GM19043 (cell line): ENCODE data around the gene CFDP1.

Experiments used
- ATAC-seq: cut with Tn5 transposase; IDR thresholded peaks from one replicate; pipeline ENCODE4 v1.9.1; 2021; ENCODE audit warnings: low read depth; ENCODE audit not compliant: unreplicated experiment

CFDP1 gene

DNA sequence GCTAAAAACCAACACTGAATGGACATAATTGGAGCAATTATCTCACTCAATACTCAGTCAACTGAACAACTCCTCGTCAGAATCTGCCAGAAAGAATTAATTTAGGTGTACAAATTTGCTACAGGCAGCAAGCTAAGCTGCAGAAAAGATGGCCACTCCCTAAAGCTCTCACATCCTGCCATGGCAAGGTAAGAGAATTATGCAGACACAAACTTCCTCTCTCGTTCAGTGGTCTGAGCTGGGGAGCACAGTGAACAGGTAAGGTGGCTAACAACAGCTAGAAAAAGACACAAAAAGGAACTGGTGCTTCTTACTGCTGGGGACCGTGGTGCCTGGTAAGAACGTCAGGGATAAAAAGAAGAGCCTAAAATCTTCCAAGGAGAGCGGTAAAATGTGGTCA lies 107.0 kb downstream of the CFDP1 start:
- no peak for ATAC-seq

DNA sequence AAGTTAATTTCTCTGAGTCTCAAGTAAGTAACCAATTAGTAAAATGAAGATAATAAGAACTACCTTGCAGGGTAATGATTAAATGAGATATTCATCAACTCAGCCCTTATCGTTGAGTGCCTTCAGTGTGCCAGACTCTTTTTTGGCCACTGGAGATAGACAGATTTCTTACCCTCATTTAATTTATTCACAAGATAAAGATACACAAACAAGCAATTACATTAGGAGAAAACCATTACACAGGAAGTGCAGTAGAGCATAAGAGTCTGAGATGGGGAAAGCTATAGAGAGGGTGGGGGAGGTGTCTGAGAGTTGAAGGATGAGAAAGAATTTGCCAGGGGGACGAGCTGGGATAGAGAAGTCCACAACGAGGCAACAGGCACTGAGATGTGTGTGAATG lies 109.4 kb downstream of the CFDP1 start:
- no peak for ATAC-seq

DNA sequence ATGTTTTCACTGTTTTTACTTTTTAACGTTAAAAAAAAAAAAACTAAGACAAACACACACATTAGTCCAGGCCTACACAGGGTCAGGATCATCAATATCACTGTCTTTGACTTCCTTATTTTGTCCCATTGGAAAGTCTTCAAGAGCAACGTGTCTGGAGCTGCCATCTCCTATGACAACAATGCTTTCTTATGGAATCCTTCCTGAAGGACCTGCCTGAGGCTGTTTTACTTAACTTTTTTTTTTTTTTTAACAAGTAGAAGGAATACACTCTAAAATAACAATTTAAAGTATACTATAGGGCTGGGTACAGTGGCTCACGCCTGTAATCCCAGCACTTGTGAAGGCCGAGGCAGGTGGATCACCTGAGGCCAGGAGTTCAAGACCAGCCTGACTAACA lies 110.1 kb downstream of the CFDP1 start:
- ATAC-seq = no peak

DNA sequence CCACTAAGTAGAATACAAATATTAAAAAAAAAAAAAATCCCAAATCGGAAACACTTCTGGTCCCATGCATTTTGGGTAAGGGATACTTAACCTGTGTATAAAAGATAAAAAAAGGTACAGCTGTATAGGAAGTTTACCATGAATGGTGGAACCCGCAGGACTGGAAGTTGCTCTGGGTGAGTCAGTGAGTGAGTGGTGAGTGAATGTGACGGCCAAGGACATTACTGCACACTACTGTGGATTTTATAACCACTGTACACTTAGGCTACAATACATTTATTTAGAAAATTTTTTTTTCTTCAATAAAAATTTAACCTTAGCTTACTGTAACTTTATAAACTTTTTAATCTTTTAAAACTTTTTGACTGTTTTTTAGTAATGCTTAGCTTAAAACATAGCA lies 110.6 kb downstream of the CFDP1 start:
- ATAC-seq = no peak

DNA sequence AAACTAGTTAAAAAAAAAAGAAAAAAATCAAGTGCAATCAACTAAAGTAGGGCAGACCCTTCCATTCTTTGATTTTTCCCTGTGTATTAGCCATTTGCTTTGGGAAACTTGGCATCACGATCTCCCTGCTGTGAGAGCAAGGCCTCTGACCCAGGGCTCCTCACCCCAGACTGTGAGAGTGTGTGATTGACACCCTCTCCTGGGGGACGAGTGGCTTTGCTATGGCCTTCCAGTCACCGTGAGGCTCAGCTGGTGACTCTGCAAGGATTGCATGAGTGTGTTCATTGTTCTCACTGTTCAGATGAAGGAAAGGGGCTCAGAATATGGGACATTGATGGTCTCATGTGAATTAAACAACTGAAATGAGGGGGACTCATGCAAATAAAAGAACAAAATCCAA lies 112.9 kb downstream of the CFDP1 start:
- ATAC-seq = peak; percentile 39

DNA sequence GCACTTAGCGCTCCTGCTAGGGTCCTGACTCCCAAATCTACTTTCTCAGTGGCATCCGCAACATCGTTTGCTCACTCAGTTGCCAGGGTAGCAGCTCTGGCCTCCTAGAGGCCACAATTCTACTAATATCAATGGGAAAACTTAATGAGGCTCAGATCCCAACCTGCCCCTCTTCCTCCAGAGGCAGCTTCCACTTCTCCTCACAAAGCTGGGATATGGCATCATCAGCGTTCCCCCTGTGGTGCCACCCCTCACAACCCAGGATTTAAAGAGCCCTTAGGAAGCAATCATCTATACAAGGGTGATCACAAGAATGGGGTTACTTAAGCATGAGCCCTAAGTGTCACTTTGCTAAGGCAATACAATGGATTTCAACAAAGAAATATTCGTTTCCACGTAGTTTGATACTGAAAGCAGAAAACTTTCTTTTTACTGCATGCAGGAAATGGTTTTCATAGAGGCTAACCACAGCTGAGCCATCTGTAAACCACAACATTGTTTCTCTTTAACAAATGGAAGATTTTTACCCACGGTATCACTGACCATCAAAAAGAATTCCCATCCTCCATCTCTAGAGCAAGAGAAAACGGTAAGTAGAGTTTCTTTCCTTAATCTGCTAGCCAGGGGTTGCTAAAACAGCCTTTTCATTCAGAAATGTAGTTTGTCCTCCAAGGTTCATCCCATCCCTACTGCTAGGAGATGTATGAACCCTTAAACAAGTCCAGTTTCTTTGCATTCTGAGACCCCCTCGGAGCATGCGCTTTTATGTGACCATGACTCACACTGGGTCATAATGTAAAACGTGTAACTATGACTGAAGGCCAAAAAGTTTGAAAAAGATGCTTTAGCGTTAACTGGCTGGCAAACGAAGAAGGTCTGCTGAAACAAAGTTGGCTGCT lies 113.5 kb downstream of the CFDP1 start:
- ATAC-seq = peak; percentile 78

DNA sequence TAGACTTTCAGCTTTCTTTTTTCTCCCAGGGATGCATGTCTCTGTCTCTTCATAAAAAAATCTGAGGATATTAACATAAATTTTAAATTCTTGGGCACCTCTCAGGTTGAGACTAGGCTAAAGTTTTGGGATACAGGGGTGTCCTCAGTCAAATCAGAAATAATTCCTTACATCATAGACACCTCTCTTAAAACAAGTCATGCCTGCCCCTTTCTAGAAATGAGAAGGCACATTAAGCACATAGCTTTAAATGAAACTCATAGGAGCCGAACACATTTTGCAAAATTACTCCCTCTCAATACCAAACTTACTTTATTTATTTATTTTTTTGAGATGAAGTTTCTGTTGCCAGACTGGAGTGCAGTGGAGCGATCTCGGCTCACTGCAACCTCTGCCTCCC lies 114.6 kb downstream of the CFDP1 start:
- ATAC-seq = no peak

DNA sequence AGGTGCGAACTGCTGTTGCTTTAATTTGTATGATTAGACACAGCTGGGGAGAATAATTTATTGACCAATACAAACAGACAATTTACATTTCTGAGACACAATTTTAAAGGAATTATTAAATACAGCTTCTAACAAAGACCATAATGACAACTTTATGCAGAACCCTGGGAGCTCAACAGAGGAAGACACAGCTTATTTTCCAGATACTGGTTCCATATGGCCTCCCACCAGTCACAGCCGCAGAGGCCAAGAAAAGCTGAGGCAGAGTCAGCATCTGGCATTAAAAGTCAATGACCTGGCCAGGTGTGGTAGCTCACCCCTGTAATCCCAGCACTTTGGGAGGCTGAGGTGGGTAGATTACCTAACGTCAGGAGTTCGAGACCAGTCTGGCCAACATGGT lies 115.8 kb downstream of the CFDP1 start:
- no peak for ATAC-seq

DNA sequence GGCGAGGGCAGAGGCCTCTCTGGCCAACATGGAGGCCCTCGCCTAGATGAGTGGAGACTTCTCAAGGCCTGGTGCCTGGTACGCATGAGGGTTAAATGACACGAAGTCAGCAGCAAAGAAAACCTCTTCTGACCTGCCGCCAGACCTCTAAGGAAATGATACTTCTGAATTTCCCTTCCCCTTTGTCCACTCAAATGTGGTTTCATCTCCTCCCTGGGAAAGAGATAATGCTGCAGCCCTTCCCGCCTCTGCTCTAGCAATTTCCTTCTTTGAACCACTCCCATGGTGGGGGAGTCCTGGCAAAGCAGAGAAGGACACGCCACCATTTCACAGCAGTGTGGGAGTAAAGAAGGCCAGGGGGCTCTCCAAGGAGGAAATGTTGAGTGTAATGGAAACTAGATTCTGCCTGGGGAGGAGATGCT lies 116.2 kb downstream of the CFDP1 start:
- no peak for ATAC-seq

DNA sequence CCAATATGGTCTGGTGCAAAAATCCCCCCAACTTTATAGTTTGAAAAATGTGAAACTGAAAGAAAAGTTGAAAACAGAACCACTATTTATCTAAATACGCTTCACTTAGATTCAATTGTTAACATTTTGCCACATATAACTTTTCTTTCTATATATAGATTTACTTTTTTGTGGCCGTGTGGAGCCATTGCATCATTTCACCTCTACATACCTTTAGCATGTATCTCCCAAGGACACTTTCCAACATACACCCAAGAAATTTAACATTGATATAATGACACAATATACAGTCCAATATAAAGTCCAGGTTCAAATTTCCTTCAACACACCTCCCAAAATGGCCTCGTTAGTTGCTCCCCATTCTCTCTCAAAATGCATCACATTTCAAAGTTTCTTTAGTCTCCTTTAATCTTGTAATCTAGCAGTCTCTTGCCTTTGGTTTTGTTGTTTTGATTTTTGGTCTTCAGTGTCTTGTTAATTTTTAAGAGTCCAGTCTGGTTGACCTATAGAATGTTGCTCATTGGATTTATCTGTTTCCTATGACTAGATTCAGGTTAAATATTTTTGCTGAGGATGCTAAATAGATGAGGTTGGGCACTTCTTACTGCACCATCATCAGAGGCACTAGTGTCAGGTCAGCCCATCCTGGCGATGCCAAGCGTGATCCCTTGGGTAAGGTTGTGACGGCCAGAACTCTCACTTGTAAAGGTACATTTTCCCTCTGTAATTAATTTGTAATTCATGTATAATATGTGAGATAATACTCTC lies 117.6 kb downstream of the CFDP1 start:
- no peak for ATAC-seq

DNA sequence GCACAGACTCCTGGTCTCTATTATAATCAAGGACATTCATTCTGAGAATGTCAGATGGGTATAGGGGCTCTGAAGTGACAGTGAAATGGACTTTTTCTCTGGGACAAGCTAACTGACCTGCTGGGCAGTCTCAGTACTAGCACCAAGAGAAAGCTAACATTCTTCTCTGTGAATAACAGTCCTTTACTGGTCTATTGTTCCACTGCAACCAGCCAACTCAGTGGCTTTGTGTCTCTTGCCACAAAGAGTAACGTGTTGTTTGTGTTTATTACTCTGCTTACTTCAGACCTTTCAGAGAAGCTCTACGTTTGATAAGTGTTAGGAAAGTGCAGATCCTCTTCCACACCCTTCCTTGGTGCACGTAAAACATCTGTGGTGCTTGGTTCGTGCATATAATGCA lies 120.4 kb downstream of the CFDP1 start:
- ATAC-seq = no peak

DNA sequence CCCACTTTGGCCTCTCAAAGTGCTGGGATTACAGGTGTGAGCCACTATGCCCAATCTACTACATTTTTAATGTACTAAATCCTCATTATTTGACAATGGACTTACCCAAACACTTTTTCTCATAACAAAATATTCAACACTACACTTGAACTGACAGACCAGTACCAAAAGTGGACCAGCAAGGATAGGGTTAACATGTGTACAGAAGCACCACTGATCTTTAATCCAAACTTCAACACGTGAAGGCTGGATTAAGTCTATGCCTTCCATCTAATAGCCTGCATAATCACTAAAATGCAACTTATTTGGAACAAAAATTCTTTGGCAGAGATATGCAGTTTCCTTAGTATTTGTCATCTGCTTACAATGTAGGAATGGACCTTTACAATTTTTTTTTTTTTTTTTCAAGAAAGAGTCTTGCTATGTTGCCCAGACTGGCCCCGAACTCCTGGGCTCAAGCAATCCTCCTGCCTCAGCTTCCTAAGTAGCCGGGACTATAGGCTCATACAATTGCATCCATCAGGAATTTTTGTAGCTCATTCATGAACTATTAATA lies 121.8 kb downstream of the CFDP1 start:
- no peak for ATAC-seq

DNA sequence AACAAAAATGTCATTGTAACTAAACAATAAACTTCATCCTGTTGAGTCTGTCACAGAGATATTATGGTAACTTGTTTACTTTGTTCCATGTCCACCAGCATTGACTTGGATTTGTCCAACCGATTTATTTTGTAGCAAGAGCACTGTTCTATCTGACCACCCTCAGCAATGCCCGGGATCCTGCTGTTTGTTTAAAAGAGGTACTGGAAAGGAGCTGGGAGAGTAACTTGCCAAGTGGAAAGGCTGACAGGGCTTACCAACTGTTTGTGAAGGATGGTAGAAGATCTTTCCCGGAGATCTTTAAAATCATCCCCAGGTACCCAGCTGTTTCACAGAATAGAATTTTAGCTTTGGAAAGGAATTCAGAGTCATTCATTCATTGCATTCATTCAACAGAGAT lies 122.8 kb downstream of the CFDP1 start:
- ATAC-seq = no peak

DNA sequence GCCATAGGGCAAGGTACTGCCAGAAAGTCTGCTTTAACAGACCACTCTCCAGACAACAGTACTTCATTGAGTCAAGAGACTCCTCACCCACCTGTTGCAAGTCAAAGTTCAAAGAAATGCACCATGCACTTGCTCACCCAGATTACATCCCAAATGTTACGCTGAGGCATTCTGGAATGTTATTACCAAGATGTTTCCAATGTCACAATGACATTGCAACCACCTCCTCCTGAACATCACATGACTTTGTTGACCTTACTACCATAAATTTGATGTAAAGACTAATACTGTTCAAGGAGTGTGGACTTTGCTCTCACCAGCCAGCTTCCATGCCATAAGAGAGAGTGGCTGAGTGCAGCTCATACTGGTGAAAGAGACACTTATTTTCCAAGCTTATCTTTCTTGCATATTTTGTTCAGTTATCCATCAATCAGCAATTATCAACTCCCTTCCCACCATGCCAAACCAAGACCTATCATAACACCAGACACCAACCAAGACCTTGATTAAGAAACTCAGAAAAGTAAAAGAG lies 123.3 kb downstream of the CFDP1 start:
- no peak for ATAC-seq

DNA sequence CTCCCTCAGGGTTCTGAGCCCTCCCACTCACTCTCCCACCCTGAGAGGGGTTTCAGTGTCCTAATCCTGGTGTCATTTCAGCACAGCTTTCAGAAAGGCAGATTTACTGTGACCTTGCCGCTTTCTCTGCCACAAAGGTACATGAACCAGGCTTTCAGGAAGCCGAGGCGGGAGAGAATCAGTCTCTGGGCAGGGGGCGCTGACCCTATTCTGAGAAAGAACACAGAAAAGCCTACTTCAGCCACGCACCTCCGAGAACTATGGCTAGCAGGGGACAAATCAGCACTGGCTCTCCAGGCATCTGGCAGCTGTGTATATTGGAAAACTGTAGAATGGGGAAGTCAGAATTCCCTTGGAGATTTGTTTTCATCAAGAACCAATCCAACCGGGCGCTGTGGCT lies 124.1 kb downstream of the CFDP1 start:
- no peak for ATAC-seq

DNA sequence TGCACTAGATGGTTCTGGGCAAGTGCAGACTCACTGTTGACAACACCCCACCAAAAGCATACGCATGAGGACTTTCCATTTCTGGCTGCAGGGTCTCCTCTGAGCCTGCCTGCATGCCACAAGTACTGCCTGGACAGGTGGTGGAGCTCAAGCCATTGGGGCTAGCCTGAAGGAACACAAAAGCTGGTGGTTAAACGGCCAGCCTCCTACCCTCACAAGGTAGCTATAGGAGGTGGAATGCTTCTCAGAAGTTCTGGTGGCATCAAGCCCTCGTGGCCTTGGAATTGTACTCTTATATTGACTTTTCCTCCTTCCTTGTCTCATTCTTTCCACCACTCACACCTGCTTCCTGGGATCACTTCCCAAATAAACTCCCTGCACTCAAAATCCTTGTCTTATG lies 125.3 kb downstream of the CFDP1 start:
- ATAC-seq = no peak

DNA sequence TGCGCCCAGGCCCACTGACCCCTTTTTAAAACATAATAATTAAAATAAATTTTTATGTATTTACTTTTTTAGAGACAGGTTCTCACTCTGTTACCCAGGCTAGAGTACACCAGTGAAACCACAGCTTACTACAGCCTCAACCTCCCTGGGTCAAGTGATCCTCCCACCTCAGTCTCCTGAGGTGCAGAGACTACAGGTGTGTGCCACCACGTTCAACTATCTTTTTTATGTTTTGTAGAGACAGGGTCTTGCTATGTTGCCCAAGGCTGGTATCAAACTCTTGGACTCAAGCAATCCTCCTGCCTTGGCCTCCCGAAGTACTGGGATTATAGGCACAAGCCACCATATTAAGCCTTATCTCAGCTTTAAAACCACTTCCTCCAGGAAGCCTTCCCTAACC lies 125.8 kb downstream of the CFDP1 start:
- ATAC-seq = no peak

DNA sequence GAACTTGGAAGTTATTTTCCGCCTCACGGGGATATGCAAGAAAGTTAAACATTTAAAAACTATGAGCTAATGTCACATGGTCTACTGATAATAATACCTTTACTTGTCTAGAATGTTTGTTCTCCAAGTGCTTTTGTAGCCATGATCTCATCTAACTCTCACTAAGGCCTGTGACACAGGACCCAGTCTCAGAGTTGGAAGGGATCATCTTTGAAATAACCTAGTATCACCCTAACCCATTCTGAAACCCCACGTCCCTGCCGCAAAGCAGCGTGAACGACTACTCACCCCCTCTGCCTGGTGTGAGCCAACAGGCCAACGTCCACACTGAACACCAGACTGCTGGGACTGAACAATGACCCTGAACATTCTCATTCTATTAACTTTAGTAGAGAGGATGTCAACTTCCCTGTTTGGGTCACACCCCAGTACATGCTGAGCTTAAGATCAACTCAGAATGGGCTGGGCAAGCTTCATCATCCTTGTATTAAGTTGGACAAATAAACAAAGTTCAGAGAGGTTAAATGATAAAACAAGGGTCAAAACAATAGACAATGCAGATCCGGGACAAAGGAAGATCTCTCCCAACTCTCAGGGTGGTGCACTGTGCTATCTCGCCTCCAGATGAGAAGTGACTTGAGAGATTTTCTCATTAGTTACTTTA lies 127.1 kb downstream of the CFDP1 start:
- ATAC-seq = no peak

DNA sequence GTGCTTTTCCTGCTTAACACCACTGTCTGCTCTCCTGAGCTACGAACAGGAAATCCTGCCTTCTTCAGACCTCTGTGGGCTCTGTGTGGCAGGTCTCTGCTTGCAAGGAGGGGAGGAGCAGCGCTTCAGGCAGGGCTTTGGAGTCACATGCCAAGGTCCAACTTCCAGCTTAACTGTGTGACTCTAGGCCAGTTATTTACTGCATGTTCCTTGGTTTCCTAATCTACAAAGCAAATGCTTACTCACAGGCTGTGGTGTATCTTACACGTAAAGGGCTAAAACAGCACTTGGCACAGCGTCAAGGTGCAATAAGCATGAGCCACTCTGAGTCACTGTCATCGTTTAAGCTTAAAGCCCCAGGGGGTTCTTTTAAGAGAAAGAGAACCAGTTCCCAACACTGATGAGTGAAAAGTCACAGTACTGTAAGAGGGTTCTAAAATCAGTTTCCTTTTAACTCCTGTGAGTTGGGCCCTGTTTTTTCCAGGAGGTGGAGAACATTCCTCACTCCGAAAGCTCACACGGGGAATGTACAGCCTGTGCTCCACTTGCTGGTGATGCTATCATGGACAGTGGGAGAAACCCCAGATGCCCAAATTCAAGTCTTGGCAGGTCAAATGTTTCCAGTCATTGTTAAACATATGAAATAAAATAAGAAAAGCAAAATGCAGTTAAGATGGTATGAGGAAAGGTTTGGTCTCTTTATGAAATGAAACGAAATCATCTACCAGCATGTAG lies 127.8 kb downstream of the CFDP1 start:
- ATAC-seq = peak; percentile 81
